Hepatocyte (in vitro differentiated cells): ENCODE results near the gene CELF3. TPM values are rescaled to one million over a fixed set of nuclear protein-coding genes. Genes with fewer than 3 reads are reported as not detected.

Experiments
- DNase-seq: peaks from one replicate; pipeline ENCODE4 v3.0.0-alpha.2; 2016; ENCODE audit warnings: low spot score
- H2AFZ ChIP-seq: fragments of 200-600 bp; sonication (generic); 2 replicates; pipeline ENCODE4 v1.6.0; 2016; ENCODE audit warnings: antibody characterized with exemption, mild to moderate bottlenecking
- H3K27ac ChIP-seq: fragments of 200-600 bp; sonication (generic); 2 replicates; pipeline ENCODE4 v1.5.1; 2016; ENCODE audit warnings: mild to moderate bottlenecking
- H3K27me3 ChIP-seq: fragments of 200-600 bp; sonication (generic); 2 replicates; pipeline ENCODE4 v1.6.1; 2016
- H3K36me3 ChIP-seq: fragments of 200-600 bp; sonication (generic); replicated peaks from 2 replicates; pipeline ENCODE4 v1.5.1; 2016; ENCODE audit warnings: low read depth; ENCODE audit not compliant: insufficient read depth
- H3K4me1 ChIP-seq: fragments of 200-600 bp; sonication (generic); 2 replicates; pipeline ENCODE4 v1.5.1; 2016; ENCODE audit warnings: mild to moderate bottlenecking, moderate library complexity; ENCODE audit not compliant: insufficient read depth
- H3K4me2 ChIP-seq: fragments of 200-600 bp; sonication (generic); 2 replicates; pipeline ENCODE4 v1.6.0; 2016
- H3K4me3 ChIP-seq: fragments of 200-600 bp; sonication (generic); 2 replicates; pipeline ENCODE4 v1.5.1; 2016; ENCODE audit warnings: mild to moderate bottlenecking
- H3K79me2 ChIP-seq: fragments of 200-600 bp; sonication (generic); 2 replicates; pipeline ENCODE4 v1.6.0; 2017; ENCODE audit warnings: mild to moderate bottlenecking
- H3K9me2 ChIP-seq: fragments of 200-600 bp; sonication (generic); replicated peaks from 2 replicates; pipeline ENCODE4 v1.6.0; 2017; ENCODE audit warnings: mild to moderate bottlenecking; ENCODE audit not compliant: insufficient read depth
- H3K9me3 ChIP-seq: fragments of 200-600 bp; sonication (generic); 2 replicates; pipeline ENCODE4 v1.5.1; 2016; ENCODE audit warnings: low read depth, mild to moderate bottlenecking
- H4K20me1 ChIP-seq: fragments of 200-600 bp; sonication (generic); 2 replicates; pipeline ENCODE4 v1.6.0; 2016; ENCODE audit warnings: mild to moderate bottlenecking; ENCODE audit not compliant: insufficient read depth, poor library complexity, severe bottlenecking
- CTCF ChIP-seq: fragments of 200-600 bp; sonication (generic); IDR thresholded peaks from 2 replicates; pipeline ENCODE4 v1.5.1; 2016; ENCODE audit warnings: antibody characterized with exemption, mild to moderate bottlenecking; ENCODE audit not compliant: poor library complexity
- EZH2 ChIP-seq: fragments of 200-600 bp; sonication (generic); IDR thresholded peaks from 2 replicates; pipeline ENCODE4 v1.6.1; 2016; ENCODE audit warnings: antibody characterized with exemption, mild to moderate bottlenecking, borderline replicate concordance
- EZH2phosphoT487 ChIP-seq: fragments of 200-600 bp; sonication (generic); IDR thresholded peaks from one replicate; pipeline ENCODE4 v1.6.1; 2018; ENCODE audit warnings: antibody characterized with exemption, mild to moderate bottlenecking, low read depth, moderate library complexity; ENCODE audit not compliant: unreplicated experiment, severe bottlenecking
- WGBS: methylation state at CpG from one replicate; pipeline ENCODE4 v1.1.6; 2016; ENCODE audit warnings: low lambda C conversion rate; ENCODE audit errors: missing lambda C conversion rate; 5-methylcytosine and 5-hydroxymethylcytosine counted together
- polyA plus RNA-seq: library from polyadenylated mRNA; unstranded; fragments of >200 nt; fragmentation: Nextera tagmentation; extraction: Ambion mirVana; gene quantifications from 2 replicates; pipeline ENCODE4 v1.2.1, GENCODE V29; 2016
- total RNA-seq: library from RNA; depleted of rRNA; stranded (reverse); fragments of >200 nt; gene quantifications from 2 replicates; pipeline ENCODE4 v1.2.3, GENCODE V29; 2014

CELF3 gene
- total and polyA plus RNA-seq, 2 experiments from 2014 or later, result 1.1 to 2.1 TPM

DNA sequence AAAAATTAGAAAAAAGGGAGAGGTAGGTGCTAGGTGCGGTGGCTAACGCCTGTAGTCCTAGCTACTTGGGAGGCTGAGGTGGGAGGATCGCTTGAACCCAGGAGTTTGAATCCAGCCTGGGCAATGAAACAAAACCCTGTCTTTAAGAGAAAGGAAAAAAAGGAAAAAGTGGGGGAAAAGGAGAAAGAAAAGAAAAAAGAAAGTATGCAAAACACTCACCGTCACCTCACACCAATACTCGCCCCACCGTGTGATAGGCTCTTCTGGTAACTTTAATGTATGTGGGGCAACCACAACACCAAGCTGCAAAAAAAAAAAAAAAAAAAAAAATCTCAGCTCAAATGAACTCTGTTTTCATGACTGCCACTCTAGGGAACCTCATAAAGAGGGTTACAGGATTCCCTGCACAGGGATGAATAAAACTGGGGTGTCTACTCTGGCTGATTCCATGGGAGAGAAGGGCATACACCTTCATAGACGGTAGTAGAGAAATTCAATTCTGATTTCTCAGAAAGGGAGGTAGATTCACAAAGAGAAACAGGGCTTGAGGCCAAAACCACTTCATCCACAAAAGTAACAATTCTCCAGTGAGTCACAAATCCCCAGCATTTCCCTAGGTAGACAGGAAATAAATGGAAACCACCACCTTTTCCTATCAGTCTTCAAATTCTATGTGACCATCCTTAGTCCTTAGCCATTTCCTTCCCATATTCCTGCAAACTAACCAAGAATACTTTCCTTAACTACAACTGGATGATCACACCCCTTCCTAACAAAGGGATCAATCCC is 44.2 kb upstream of the CELF3 start:
- H2AFZ ChIP-seq, result no peak overlapping the region
- H3K79me2 ChIP-seq, result peaks cover 14% of the 10 kb centered on the region
- TF ChIP-seq EZH2phosphoT487, result no peak
- H3K4me1 ChIP-seq, result peaks cover 5% of the 10 kb centered on the region
- no peaks in the 10 kb centered on the region for H3K9me3 ChIP-seq
- no peak overlapping the region for H3K4me2 ChIP-seq
- no peak for DNase-seq
- WGBS, result 100% methylated on average over 6 of the region's 7 CpGs
- no peaks in the 10 kb centered on the region for H3K36me3 ChIP-seq
- H4K20me1 ChIP-seq, result no peaks in the 10 kb centered on the region
- H3K27ac ChIP-seq, result no peak overlapping the region
- H3K27me3 ChIP-seq, result no peaks in the 10 kb centered on the region
- no peaks in the 10 kb centered on the region for H3K9me2 ChIP-seq
- H3K4me3 ChIP-seq, result no peak overlapping the region

- Histone ChIP-seq H4K20me1 (no peaks in the 10 kb centered on the region), H3K9me3 (no peaks in the 10 kb centered on the region), H3K27ac (no peak overlapping the region), H3K9me2 (no peaks in the 10 kb centered on the region), H3K27me3 (no peaks in the 10 kb centered on the region), H2AFZ (no peak overlapping the region), H3K4me1 (peaks cover 5% of the 10 kb centered on the region), H3K4me2 (no peak overlapping the region), H3K36me3 (no peaks in the 10 kb centered on the region), H3K79me2 (peaks cover 9% of the 10 kb centered on the region), H3K4me3 (no peak overlapping the region)
- no peak for DNase-seq
- TF ChIP-seq EZH2, result no peak
- TF ChIP-seq EZH2phosphoT487, result no peak
- TF ChIP-seq CTCF, result no peak
These were observed 42.6 kb upstream of the CELF3 start for GRCh38 chr1:151759241-151759640.

DNA sequence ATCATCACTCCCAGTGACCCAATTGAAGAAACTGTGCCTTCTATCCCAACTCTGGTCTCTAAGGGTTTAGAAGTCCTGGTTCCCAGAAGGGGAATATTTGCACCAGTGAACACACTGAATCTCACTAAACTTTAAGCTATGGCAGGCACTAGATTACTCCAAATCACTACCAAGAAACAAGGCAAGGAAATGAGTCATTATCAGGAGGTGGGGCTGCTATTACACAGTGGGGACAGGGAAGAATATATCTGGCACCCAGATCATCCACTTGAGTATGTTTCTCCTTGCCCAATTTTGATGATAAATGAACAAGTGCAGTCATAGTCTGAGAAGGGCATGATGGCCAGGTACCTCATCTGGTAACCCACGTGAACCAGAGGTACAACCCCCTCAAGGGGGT is 39.7 kb upstream of the CELF3 start:
- Histone ChIP-seq H3K27ac (no peak overlapping the region), H3K4me1 (no peaks in the 10 kb centered on the region), H2AFZ (no peak overlapping the region), H4K20me1 (no peaks in the 10 kb centered on the region), H3K9me2 (no peaks in the 10 kb centered on the region), H3K27me3 (no peaks in the 10 kb centered on the region), H3K9me3 (no peaks in the 10 kb centered on the region), H3K4me3 (no peak overlapping the region), H3K36me3 (no peaks in the 10 kb centered on the region), H3K79me2 (no peaks in the 10 kb centered on the region), H3K4me2 (no peak overlapping the region)
- TF ChIP-seq EZH2 (no peak), EZH2phosphoT487 (no peak), CTCF (no peak)
- DNase-seq, result no peak
- 38% methylated on average over 1 of the region's 1 CpG for WGBS

DNA sequence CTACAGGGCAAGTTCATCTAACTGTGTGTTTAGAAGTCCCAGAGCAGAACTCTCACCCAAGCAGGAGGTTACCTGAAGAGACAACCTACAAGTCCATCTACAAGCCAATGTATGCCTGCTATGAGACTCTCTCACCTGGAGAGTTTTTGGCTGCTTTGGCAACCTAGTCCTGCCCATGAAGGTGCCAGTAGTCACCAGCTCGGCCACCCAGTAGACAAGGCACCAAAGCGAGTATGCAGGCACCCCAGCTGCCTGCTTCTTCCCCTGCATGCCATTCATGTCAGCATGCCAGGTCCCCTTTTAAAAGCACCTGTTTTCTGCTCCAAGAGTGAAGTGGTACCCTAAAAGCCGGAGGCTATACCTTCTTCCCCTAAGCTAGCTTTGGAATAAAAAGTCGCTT is 24.9 kb upstream of the CELF3 start:
- Histone ChIP-seq H3K4me3 (no peak overlapping the region), H3K4me2 (no peak overlapping the region), H3K27ac (no peak overlapping the region), H2AFZ (no peak overlapping the region), H3K4me1 (no peaks in the 10 kb centered on the region), H3K79me2 (no peaks in the 10 kb centered on the region), H3K36me3 (no peaks in the 10 kb centered on the region), H3K9me2 (no peaks in the 10 kb centered on the region), H4K20me1 (no peaks in the 10 kb centered on the region), H3K9me3 (no peaks in the 10 kb centered on the region), H3K27me3 (peaks cover 6% of the 10 kb centered on the region)
- DNase-seq, result no peak
- TF ChIP-seq EZH2, result no peak
- no peak for TF ChIP-seq EZH2phosphoT487
- no peak for TF ChIP-seq CTCF
- 90% methylated on average over 4 of the region's 4 CpGs for WGBS
